NCI-H128 (cell line): ENCODE measurements around the gene NGDN.
"Not testable (repeated sequence)": the region's sequence is repeated elsewhere in the genome, so short reads cannot be mapped to it uniquely, and the experiment has no call there.

ENCODE experiments used
- DNase-seq: peaks from one replicate; lab custom pipeline; 2025; ENCODE audit not compliant: unreplicated experiment; lab: John Stamatoyannopoulos, UW

The NGDN gene

GRCh38 chr14:23469127-23469905, at the start of gene NGDN:
NGDN (plus strand) TSS chr14:23469703; CDS start chr14:23469716, 13 bp downstream.
- DNase-seq, result peak; percentile 100

GRCh38 chr14:23421594-23421993, 47.9 kb upstream of the NGDN start:
- no peak for DNase-seq

GRCh38 chr14:23423657-23424056, 45.8 kb upstream of the NGDN start:
- DNase-seq, result no peak

- no peak for DNase-seq
Observed at GRCh38 chr14:23425169-23425568, 44.3 kb upstream of the NGDN start.

GRCh38 chr14:23425798-23426197, 43.7 kb upstream of the NGDN start:
- not testable (repeated sequence) for DNase-seq

- no peak for DNase-seq
Observed at GRCh38 chr14:23428686-23429495, 40.6 kb upstream of the NGDN start.

- no peak for DNase-seq
Observed at GRCh38 chr14:23430016-23430722, 39.3 kb upstream of the NGDN start.

- DNase-seq, result no peak
Observed at GRCh38 chr14:23430723-23431085, 38.8 kb upstream of the NGDN start.

- no peak for DNase-seq
Observed at GRCh38 chr14:23431486-23431885, 38.0 kb upstream of the NGDN start.

GRCh38 chr14:23432102-23432925, 37.2 kb upstream of the NGDN start:
- DNase-seq, result no peak

GRCh38 chr14:23432946-23433345, 36.6 kb upstream of the NGDN start:
- DNase-seq, result no peak

GRCh38 chr14:23433457-23433856, 36.0 kb upstream of the NGDN start:
- no peak for DNase-seq

- no peak for DNase-seq
Observed at GRCh38 chr14:23434488-23435222, 34.8 kb upstream of the NGDN start.

GRCh38 chr14:23435543-23436326, 33.8 kb upstream of the NGDN start, which contains the start of gene MYH7:
MYH7 (minus strand) TSS chr14:23435660; CDS start chr14:23433732, 1,928 bp downstream.
- no peak for DNase-seq

- DNase-seq, result no peak
Observed at GRCh38 chr14:23436327-23437132, 33.0 kb upstream of the NGDN start.

- DNase-seq, result no peak
Observed at GRCh38 chr14:23437133-23438100, 32.1 kb upstream of the NGDN start.
